ENCODE data around the gene ASCC1. TPM values are rescaled to one million over a fixed set of nuclear protein-coding genes. Genes with fewer than 3 reads are reported as not detected.

Gene ASCC1
- total RNA-seq, result 28.4 and 31.1 TPM in 2 replicates

GRCh38 chr10:72215611-72216549 is at the start of gene ASCC1, which contains the start of gene ANAPC16:
Gene ASCC1, minus strand, starts transcription at chr10:72216276. Its CDS starts 2,978 bp downstream, at chr10:72213298.
Gene ANAPC16, plus strand, starts transcription at chr10:72216012. Its CDS starts 7,903 bp downstream, at chr10:72223915.

GRCh38 chr10:72087969-72088888 is 127.8 kb downstream of the ASCC1 start, which contains the start of gene SPOCK2:
Gene SPOCK2, minus strand, starts transcription at chr10:72088551. Its CDS starts 223 bp downstream, at chr10:72088328.

Other genes starting within 250 kb of the ASCC1 start
- gene SPOCK2, start 127.7 kb downstream of the ASCC1 start, total RNA-seq, result 0.15 and 0.34 TPM in 2 replicates
- gene ANAPC16, start 264 bp downstream of the ASCC1 start, total RNA-seq, result 55.9 and 56.8 TPM in 2 replicates
- gene DDIT4, start 57.6 kb upstream of the ASCC1 start, total RNA-seq, result 359 and 421 TPM in 2 replicates
- 23.5 and 28.7 TPM in 2 replicates for gene DNAJB12, start 138.6 kb upstream of the ASCC1 start, total RNA-seq

Data from bronchus fibroblast of lung (primary cell).